ENCODE results near the gene FLNA.
"Not testable (repeated sequence)": the region's sequence is repeated elsewhere in the genome, so short reads cannot be mapped to it uniquely, and the experiment has no call there.

FLNA gene

GRCh38 chrX:154399527-154400368 is 25.3 kb upstream of the FLNA start:
- DNase-seq (ENCODE audit: low spot score), result no peak

GRCh38 chrX:154398668-154399526 is 24.5 kb upstream of the FLNA start:
- peak; percentile 78 for DNase-seq (ENCODE audit: low spot score)

- DNase-seq (ENCODE audit: low spot score), result peak; percentile 95
Observed at GRCh38 chrX:154397888-154398667, 23.6 kb upstream of the FLNA start, which contains the start of gene RPL10. TSS of gene RPL10 (plus strand) at chrX:154398377. CDS start at chrX:154398520, 143 bp downstream.

- DNase-seq (ENCODE audit: low spot score), result peak; percentile 26
Observed at GRCh38 chrX:154396973-154397887, 22.8 kb upstream of the FLNA start.

GRCh38 chrX:154396363-154396762 is 21.9 kb upstream of the FLNA start:
- DNase-seq (ENCODE audit: low spot score), result not testable (repeated sequence)

GRCh38 chrX:154389812-154390747 is 15.6 kb upstream of the FLNA start:
- not testable (repeated sequence) for DNase-seq (ENCODE audit: low spot score)

GRCh38 chrX:154388649-154389048 is 14.2 kb upstream of the FLNA start:
- not testable (repeated sequence) for DNase-seq (ENCODE audit: low spot score)

GRCh38 chrX:154388094-154388493 is 13.7 kb upstream of the FLNA start:
- not testable (repeated sequence) for DNase-seq (ENCODE audit: low spot score)

GRCh38 chrX:154384284-154384892 is 10.0 kb upstream of the FLNA start:
- DNase-seq (ENCODE audit: low spot score), result no peak

GRCh38 chrX:154383359-154384283 is 9.2 kb upstream of the FLNA start:
- DNase-seq (ENCODE audit: low spot score), result no peak

- no peak for DNase-seq (ENCODE audit: low spot score)
Observed at GRCh38 chrX:154382483-154383069, 8.1 kb upstream of the FLNA start.

- DNase-seq (ENCODE audit: low spot score), result no peak
Observed at GRCh38 chrX:154381271-154381670, 6.8 kb upstream of the FLNA start.

GRCh38 chrX:154380787-154381186 is 6.4 kb upstream of the FLNA start:
- no peak for DNase-seq (ENCODE audit: low spot score)

GRCh38 chrX:154380153-154380552 is 5.7 kb upstream of the FLNA start:
- no peak for DNase-seq (ENCODE audit: low spot score)

GRCh38 chrX:154379569-154379951 is 5.1 kb upstream of the FLNA start:
- no peak for DNase-seq (ENCODE audit: low spot score)

- peak; percentile 96 for DNase-seq (ENCODE audit: low spot score)
Observed at GRCh38 chrX:154378799-154379568, 4.5 kb upstream of the FLNA start, which contains the start of gene EMD. TSS of gene EMD (plus strand) at chrX:154379295. CDS start at chrX:154379485, 190 bp downstream.

All from pons (tissue), 1 donor.